HepG2 (cell line): ENCODE data around the gene LYZ. TPM values are rescaled to one million over a fixed set of nuclear protein-coding genes. Genes with fewer than 3 reads are reported as not detected.
A peak's percentile ranks its signal among the peaks of the same experiment; 100 is the strongest.

Experiments used
- AKNA ChIP-seq: sonication (generic); formaldehyde crosslinking; IDR thresholded peaks from 2 replicates; pipeline ENCODE4 v1.4.0; 2020; ENCODE audit warnings: missing genetic modification reagents, borderline replicate concordance
- ARNT2 ChIP-seq: sonication (generic); formaldehyde crosslinking; IDR thresholded peaks from 2 replicates; pipeline ENCODE4 v1.8.0; 2022; ENCODE audit warnings: mild to moderate bottlenecking, low read depth, missing genetic modification reagents, moderate library complexity
- CEBPG ChIP-seq: IDR thresholded peaks from 2 replicates; pipeline ENCODE4 v1.6.1; 2016
- DMAP1 ChIP-seq: IDR thresholded peaks from 2 replicates; pipeline ENCODE4 v1.6.1; 2016
- DZIP1 ChIP-seq: sonication (generic); formaldehyde crosslinking; IDR thresholded peaks from 2 replicates; pipeline ENCODE4 v1.5.0; 2020; ENCODE audit warnings: mild to moderate bottlenecking, missing genetic modification reagents
- FOXP1 ChIP-seq, 2 experiments: fragments of 450-650 bp in 1 of 2; IDR thresholded peaks; 2 replicates each; pipeline ENCODE4 v1.6.1; 2017 to 2018; ENCODE audit warnings: antibody characterized with exemption in 1 of 2
- GZF1 ChIP-seq: sonication (generic); formaldehyde crosslinking; IDR thresholded peaks from 2 replicates; pipeline ENCODE4 v1.5.1; 2020; ENCODE audit warnings: mild to moderate bottlenecking, missing genetic modification reagents
- HOXD1 ChIP-seq: sonication (generic); formaldehyde crosslinking; IDR thresholded peaks from 2 replicates; pipeline ENCODE4 v1.5.0; 2020; ENCODE audit warnings: missing genetic modification reagents
- KAT2B ChIP-seq: fragments of 150-350 bp; IDR thresholded peaks from 2 replicates; pipeline ENCODE4 v1.6.1; 2014; ENCODE audit warnings: low read depth, low read length, borderline replicate concordance
- KDM5B ChIP-seq: sonication (generic); formaldehyde crosslinking; IDR thresholded peaks from 2 replicates; pipeline ENCODE4 v1.4.0; 2020; ENCODE audit warnings: missing genetic modification reagents, mild to moderate bottlenecking, borderline replicate concordance
- MED8 ChIP-seq: sonication (generic); formaldehyde crosslinking; IDR thresholded peaks from 2 replicates; pipeline ENCODE4 v1.8.1; 2023; ENCODE audit warnings: mild to moderate bottlenecking, missing genetic modification reagents; ENCODE audit not compliant: insufficient replicate concordance
- NFKB2 ChIP-seq: sonication (generic); formaldehyde crosslinking; IDR thresholded peaks from 2 replicates; pipeline ENCODE4 v1.4.0; 2020; ENCODE audit warnings: missing genetic modification reagents, borderline replicate concordance
- NR0B2 ChIP-seq: sonication (generic); formaldehyde crosslinking; IDR thresholded peaks from 2 replicates; pipeline ENCODE4 v1.4.0; 2020; ENCODE audit warnings: mild to moderate bottlenecking, missing genetic modification reagents
- PHF8 ChIP-seq: sonication (generic); formaldehyde crosslinking; IDR thresholded peaks from 2 replicates; pipeline ENCODE4 v1.5.0; 2020; ENCODE audit warnings: missing genetic modification reagents
- PRPF4 ChIP-seq: fragments of 200-400 bp; formaldehyde crosslinking; IDR thresholded peaks from 2 replicates; pipeline ENCODE4 v1.6.1; 2016; ENCODE audit warnings: low read length, low read depth; ENCODE audit not compliant: poor library complexity, severe bottlenecking
- SPEN ChIP-seq: sonication (generic); formaldehyde crosslinking; IDR thresholded peaks from 2 replicates; pipeline ENCODE4 v1.5.1; 2020; ENCODE audit warnings: low read depth, mild to moderate bottlenecking, missing genetic modification reagents
- TAF1 ChIP-seq: sonication (generic); formaldehyde crosslinking; IDR thresholded peaks from 2 replicates; pipeline ENCODE4 v1.4.0; 2020; ENCODE audit warnings: missing genetic modification reagents
- ZNF12 ChIP-seq: sonication (generic); formaldehyde crosslinking; IDR thresholded peaks from 2 replicates; pipeline ENCODE4 v1.5.0; 2020; ENCODE audit warnings: missing genetic modification reagents
- ZNF274 ChIP-seq: sonication (generic); formaldehyde crosslinking; IDR thresholded peaks from 2 replicates; pipeline ENCODE4 v1.5.1; 2020; ENCODE audit warnings: mild to moderate bottlenecking, missing genetic modification reagents
- ZNF660 ChIP-seq: sonication (generic); formaldehyde crosslinking; IDR thresholded peaks from 2 replicates; pipeline ENCODE4 v1.5.1; 2020; ENCODE audit warnings: mild to moderate bottlenecking, low read depth, missing genetic modification reagents, borderline replicate concordance
- ZNF777 ChIP-seq: sonication (generic); formaldehyde crosslinking; IDR thresholded peaks from 2 replicates; pipeline ENCODE4 v1.4.0; 2020; ENCODE audit warnings: missing genetic modification reagents
- polyA plus RNA-seq, 8 experiments: library from polyadenylated mRNA; depleted of rRNA in 3 of 8; stranded (reverse) in 7 of 8; unstranded in 1 of 8; fragments of >200 nt; fragmentation: Illumina TruSeq in 4 of 8; extraction: Trizol in 4 of 8; gene quantifications; 2 replicates each; pipeline versions ENCODE4 v1.2.1 to v1.2.3, GENCODE V29; 2011 to 2016; ENCODE audit warnings: low read depth in 4 of 8, missing spikeins in 1 of 8, mixed read lengths in 1 of 8; ENCODE audit not compliant: insufficient read depth in 1 of 8
- total RNA-seq, 5 experiments: library from RNA; depleted of rRNA; stranded (reverse); fragments of >200 nt; fragmentation: Illumina TruSeq; extraction: Trizol; gene quantifications; 2 replicates each; pipeline ENCODE4 v1.2.3, GENCODE V29; 2016; ENCODE audit warnings: low read depth in 1 of 5

The LYZ gene
- total and polyA plus RNA-seq, 2 of the 13 experiments (the other 11 are each of a cell fraction or from before 2014, with no cell fraction given): 1,788 to 2,054 TPM

- TF ChIP-seq NR0B2 (CRISPR knock-in tag): peak; percentile 27; the same call in 1 of the 2 replicates
- TF ChIP-seq PRPF4: no peak
- TF ChIP-seq AKNA (CRISPR knock-in tag): no peak
- TF ChIP-seq ZNF12: no peak
- peak; percentile 23; the same call in 1 of the 2 replicates for TF ChIP-seq DMAP1 (CRISPR knock-in tag)
- TF ChIP-seq ARNT2 (CRISPR knock-in tag): no peak
- peak; percentile 81; the same call in 1 of the 2 replicates for TF ChIP-seq GZF1 (CRISPR knock-in tag)
- TF ChIP-seq TAF1: peak; percentile 42; the same call in 1 of the 2 replicates
- TF ChIP-seq SPEN: no peak; the same call in 1 of the 2 replicates
- TF ChIP-seq KDM5B (CRISPR knock-in tag): peak; percentile 60; the same call in 1 of the 2 replicates
- peak; percentile 17 for TF ChIP-seq PHF8
- TF ChIP-seq ZNF660 (CRISPR knock-in tag): no peak
- no peak for TF ChIP-seq ZNF274 (CRISPR knock-in tag)
- peak; percentile 84; the same call in 1 of the 2 replicates for TF ChIP-seq NFKB2
- TF ChIP-seq KAT2B: no peak
- no peak for TF ChIP-seq MED8
- no peak for TF ChIP-seq CEBPG (CRISPR knock-in tag)
- TF ChIP-seq HOXD1 (CRISPR knock-in tag): 0 out of 2 replicates have a peak, but pooled peaks have one; percentile 21
- TF ChIP-seq DZIP1 (CRISPR knock-in tag): 0 out of 2 replicates have a peak, but pooled peaks have one; percentile 34
- no peak for TF ChIP-seq FOXP1 (IDR thresholded peaks at IDR 0.05)
- peak; percentile 69 for TF ChIP-seq FOXP1 (CRISPR knock-in tag; IDR thresholded peaks at IDR 0.05)
- TF ChIP-seq ZNF777 (CRISPR knock-in tag): peak; percentile 49
Measured at GRCh38 chr12:69331909-69332684, 16.1 kb upstream of the LYZ start (continued).
